WI38 (cell line): ENCODE measurements around the gene NISCH.
A peak's percentile ranks its signal among the peaks of the same experiment; 100 is the strongest.

Experiments used
- H3K4me3 ChIP-seq: 2 replicates; pipeline ENCODE4 v1.5.1; 2011; ENCODE audit warnings: low read depth, mild to moderate bottlenecking, control low read depth, low read length
- TF ChIP-seq, protein P1 (sequence below): IDR thresholded peaks from 2 replicates; pipeline ENCODE4 v1.5.1; 2012; ENCODE audit warnings: low read depth, mild to moderate bottlenecking, control low read depth, low read length

The NISCH gene

DNA sequence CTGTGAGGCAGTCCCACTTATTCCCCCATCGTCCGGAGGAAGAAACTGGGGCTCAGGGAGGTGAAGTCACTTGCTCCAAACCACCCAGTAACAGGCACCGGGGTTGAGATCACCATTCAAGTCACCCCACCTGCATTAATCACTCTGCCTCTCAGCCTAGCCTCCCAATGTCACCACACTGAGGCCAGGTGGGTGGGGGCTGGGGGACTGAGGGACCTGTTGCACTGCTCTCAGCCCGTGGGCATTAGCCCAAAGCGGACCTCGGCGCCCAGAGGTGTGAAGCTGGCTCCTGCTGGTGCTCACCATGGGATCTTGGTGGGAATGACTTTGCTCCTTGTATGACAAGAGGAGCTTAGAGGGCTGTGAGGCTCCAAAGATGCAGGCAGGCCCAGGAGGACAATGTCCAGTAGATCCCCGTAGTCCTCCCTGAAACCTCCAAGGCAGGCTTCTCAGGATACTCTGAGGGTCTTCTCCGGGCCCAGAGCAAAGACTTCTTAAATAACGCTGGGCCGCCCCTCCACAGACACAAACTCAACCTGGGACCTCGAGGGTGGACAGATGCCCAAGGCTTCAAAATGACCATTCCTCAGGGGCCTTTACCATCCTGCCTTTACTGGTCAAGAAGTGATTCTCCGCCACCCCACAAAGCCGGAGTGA lies 76.6 kb downstream of the NISCH start:
- H3K4me3 ChIP-seq: peak overlapping the region; percentile 73
- TF ChIP-seq, protein P1, sequence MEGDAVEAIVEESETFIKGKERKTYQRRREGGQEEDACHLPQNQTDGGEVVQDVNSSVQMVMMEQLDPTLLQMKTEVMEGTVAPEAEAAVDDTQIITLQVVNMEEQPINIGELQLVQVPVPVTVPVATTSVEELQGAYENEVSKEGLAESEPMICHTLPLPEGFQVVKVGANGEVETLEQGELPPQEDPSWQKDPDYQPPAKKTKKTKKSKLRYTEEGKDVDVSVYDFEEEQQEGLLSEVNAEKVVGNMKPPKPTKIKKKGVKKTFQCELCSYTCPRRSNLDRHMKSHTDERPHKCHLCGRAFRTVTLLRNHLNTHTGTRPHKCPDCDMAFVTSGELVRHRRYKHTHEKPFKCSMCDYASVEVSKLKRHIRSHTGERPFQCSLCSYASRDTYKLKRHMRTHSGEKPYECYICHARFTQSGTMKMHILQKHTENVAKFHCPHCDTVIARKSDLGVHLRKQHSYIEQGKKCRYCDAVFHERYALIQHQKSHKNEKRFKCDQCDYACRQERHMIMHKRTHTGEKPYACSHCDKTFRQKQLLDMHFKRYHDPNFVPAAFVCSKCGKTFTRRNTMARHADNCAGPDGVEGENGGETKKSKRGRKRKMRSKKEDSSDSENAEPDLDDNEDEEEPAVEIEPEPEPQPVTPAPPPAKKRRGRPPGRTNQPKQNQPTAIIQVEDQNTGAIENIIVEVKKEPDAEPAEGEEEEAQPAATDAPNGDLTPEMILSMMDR: no peak

DNA sequence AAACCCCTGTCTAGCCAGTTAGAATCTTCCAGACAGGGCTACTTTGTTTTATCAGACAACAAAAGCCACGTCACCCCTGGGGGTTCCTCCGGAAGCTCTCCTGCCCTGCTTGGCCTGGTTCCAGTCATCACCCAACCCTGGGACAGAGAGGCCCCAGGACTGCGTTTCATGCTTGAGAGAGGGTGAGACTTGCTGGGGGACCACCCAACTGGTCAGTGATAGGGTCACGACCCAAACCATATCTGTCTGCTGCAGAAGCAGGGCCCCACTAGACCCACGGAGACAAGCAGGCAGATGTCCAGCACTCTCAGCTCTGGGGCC lies 77.1 kb downstream of the NISCH start:
- peak overlapping the region; percentile 73 for H3K4me3 ChIP-seq
- TF ChIP-seq, protein P1: no peak

DNA sequence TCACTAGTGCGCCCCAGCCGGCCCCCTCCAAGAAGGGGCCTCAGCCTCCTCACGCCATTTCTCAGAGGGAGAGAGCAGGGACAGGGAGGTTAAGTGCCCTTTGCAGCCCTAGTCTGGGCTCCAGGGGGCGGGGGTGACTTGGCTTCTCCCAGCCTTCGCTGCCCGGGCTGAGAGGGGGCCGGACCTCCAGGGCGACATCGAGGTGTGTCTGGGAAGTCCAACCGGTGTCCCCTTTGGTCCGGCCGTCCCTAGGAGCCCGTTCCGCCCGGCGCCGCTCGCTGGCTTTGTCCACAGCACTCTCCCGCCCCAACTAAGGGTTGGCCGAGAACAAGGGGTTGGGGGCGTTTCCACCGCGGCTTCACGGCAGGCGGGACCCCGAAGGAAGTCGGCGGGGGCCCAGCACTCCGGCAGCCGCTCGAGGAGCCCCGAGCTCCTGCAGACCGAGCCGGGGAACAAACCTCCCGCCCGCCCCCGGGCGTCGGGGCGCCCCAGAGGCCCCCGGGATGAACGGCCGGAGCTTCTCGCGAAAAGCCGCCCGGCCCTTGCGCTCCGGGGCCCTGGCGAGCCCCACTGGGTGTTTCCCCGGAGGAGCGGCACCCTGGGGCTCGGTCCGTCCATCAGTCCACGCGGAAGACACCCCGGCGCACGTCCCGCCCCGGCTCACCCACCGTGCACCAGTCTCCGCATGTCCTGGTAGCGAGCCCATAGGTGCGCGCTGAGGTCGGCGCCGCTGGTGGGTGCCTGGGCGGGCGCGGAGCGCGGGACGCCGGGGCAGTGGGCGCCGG lies 77.6 kb downstream of the NISCH start:
- TF ChIP-seq, protein P1: no peak
- H3K4me3 ChIP-seq: peak overlapping the region; percentile 73

DNA sequence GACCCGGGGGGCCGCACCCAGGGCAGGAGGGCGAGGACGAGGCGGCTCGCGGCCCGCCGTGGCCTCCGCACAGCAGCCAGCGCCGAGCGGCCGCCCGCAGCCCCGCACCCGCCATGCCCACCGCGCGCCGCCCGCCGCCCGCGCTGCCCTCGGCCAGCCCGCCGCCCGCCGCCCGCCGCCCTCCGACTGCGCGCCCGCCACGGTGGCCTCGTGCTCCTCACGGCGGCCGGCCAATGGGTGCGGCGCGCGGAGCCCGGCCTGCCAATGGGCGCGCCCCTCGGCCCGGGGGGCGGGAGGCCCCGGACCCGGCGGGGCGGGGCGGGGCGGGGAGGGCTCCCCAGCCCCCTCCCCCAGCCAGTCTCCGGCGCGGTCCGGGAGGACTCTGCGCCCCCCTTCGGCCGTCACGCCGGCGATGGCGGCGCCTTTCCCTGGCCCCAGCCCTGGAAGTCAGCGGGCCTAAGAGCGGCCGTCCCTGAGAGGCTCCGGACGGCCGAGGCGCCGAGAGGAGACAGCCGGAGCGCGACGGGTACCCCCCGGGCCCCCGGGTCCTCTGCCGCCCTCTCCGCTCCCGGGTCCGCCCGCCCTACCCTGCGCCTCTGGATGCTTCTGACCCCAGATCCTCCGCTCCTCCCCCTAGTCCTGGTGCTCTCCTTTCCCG lies 78.3 kb downstream of the NISCH start, which contains the start of gene NT5DC2:
Gene NT5DC2 (minus strand): TSS at position 235 of the 658 bp plus-strand sequence. CDS start 120 bp downstream, at position 115.
- TF ChIP-seq, protein P1: no peak
- peak within 1 kb of the TSS; percentile 73 for H3K4me3 ChIP-seq

DNA sequence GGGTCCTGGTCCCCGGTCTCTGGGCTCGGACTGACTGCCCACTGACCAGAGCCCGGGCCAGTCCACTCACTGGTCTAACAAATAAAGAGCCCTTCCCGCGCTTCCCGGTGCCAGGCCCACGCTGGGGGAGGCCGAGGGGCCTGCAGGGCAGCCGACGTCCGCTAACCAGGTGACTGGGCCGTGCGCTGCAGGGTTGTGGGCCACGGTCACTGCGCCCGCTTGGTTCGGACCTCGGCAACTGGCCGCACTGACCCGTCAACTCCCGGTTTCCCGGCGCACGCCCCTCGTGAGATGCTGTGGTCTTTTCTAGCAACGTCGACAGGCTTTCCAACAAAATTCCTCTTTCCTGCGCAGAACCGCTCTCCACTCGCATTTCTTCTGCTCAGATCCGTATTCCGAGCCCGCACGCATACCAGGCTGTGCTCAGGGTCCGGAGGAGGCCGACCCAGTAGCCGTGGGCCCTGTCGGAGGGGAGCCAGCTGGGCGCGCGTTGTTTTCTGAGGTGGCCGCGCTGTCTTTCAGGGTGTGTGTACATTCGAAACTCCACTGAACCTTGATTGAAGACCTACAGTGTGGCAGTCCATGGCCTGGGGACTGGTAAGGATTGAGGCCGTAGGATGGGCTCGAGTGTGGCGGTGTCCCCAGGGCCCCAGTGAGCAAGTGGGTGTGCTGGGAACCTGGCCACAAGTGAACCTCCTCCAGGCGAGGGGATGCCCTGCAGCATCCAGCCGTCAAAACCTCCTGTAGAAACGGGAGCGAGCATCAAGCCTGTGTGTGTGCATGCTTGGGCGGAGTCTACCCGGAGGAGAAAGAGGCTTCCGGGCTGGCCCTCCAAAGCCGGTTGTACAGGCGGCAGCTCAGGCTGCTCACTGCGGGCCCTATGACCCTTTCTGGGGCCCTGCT lies 79.1 kb downstream of the NISCH start:
- peak overlapping the region; percentile 62 for H3K4me3 ChIP-seq
- TF ChIP-seq, protein P1: no peak

DNA sequence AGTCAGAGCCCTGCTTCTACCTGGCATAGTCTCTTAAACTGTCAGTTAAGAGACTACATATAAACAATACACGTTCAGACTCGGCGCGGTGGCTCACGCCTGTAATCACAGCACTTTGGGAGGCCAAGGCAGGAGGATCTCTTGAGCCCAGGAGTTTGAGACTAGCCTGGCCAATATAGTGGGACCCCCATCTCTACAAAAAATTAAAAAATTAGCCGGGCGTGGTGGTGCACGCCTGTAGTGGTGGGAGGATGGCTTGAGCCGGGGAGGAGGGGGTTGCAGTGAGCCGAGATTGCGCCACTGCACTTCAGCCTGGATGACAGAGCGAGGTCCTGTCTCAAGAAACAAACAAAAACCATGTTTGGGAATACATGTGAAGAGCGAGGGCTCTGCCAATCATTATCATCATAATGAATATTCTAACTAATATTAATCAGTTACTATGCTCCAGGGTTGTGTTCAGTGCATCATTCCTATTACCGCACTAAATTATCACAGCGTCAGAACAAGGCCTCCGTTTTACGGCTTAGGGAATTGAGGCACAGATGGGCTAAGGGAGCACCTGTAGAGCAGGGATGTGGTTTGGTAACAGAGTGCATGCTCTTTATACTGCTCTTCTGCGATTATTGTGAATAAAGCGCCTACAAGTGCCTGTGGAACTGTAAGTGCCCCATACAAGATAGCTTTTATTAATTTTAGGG lies 80.2 kb downstream of the NISCH start:
- TF ChIP-seq, protein P1: no peak
- no peak overlapping the region; the same call in 1 of the 2 replicates for H3K4me3 ChIP-seq
